GM08714 (cell line): ENCODE measurements around the gene HIRA.
"Not testable (repeated sequence)": the region's sequence is repeated elsewhere in the genome, so short reads cannot be mapped to it uniquely, and the experiment has no call there.

ENCODE experiments used
- H3K4me3 ChIP-seq: fragments of 200-500 bp; sonication (Bioruptor generic); 2 replicates; pipeline ENCODE4 v1.5.1; 2014; ENCODE audit warnings: mild to moderate bottlenecking, low read length, inconsistent platforms
- ZNF274 ChIP-seq: IDR thresholded peaks from 2 replicates; pipeline ENCODE4 v1.6.1; 2012; ENCODE audit warnings: mild to moderate bottlenecking, low read depth, low read length

The HIRA gene

DNA sequence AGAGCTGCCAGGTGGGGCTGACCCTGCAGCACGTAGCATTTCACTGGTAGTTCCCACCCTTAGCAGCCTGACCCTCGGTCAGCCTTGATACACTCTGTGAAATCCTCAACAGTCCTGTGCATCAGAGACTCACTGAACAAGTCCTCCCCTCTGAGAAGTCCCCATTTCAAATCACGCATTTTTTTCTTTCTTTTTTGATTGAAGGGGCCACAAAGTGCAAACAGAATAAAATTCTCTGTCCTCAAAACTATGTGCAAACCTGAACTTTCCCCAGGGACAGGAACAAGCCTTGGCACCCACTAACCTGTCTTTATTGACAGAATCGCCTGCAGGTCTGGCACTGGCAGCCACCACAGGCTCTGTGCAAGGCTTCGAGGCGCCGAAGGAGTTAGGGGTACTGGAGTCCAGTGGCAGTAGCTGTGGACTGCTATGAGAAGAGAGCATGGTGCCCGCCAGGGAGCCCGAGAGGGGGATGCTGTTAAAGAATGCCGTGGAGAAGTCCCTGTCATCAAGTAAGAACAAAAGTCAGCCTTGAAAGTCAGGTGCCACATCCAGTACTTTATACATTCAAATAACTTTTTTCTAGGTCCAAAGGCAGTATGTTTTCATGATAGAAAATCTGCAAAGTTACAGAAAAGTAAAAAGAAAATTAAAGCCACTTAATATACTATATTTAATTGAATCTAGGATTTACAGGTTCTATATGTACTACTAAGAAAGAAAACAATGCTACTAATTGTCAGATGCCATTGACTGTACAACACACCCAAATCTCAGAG lies 53.8 kb downstream of the HIRA start:
- H3K4me3 ChIP-seq, result no peak overlapping the region
- TF ChIP-seq ZNF274, result no peak

DNA sequence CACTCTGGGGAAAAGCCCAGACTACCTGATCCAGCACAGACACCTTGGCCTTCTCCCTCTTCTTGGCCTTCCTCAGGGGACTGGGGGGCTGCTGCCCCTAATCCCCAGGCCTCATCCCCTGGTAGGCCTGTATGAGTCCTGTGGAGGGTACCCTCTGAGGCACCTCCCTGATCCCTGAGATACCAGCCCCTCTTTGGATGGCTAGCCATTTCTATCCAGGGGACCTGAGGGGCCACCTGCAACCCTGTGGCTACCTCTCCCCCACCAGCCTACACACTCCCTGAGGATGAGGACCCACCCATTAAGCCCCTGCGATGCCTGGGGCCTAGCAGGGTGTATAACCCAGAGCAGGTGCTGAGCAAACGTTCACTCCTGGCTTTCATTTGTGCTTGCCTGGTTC lies 54.6 kb downstream of the HIRA start:
- no peak overlapping the region for H3K4me3 ChIP-seq
- TF ChIP-seq ZNF274, result no peak

DNA sequence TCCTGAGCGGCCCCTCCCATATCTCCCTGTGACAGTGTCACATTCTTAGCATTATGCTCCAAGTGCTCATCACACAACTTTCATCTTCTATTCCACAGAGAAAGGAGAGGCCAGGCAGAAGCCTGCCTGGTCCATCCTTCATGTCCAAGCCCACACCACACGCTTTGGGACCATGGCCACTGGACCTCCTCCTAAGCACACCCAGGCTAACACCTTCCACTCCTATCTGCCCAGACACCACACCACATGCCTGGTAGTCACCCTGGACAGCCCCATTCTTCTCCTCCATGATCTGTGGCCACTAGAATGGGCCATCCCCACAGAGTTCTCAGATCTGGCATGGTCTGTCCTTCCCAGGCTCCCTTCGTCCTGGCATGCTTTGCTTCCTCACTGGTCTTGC lies 55.3 kb downstream of the HIRA start:
- no peak for TF ChIP-seq ZNF274
- no peak overlapping the region for H3K4me3 ChIP-seq

DNA sequence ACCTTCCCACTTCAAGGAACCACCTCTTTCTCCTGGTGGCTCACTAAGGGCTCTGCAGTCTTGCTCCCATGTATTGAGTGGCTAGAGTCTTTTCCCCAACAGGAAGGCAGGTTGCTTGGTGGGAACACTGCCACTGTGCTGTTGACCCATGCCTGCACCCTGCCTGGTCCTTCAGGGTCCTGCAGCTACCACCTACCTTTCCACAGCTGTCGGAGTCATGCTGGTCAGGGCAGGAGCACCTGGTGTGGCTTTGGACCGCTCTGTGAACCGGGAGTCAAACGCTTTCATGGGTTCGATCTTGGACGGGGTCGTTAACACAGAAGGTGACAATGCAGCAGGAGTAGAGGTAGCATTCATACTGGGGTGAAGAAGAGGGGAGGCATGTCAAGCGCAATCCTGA lies 56.1 kb downstream of the HIRA start:
- TF ChIP-seq ZNF274, result no peak
- H3K4me3 ChIP-seq, result no peak overlapping the region

DNA sequence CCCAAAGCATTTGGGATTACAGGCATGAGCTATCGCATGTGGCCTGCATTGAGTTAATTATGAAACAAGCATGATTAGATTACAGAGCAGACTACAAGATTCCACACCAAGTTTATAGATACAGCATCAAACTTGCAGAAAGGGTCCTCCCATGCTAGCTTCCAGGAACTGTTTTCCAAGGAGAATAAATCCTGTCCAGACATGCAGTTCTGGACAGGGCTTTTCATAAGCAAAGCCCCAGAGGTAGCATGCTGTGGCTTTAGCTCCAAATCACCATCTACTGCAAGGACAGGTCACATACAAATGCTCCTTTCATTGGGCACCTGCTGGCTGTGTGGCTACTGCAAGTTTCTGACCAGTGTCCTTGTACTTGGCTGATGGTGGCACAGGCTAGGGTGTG lies 57.1 kb downstream of the HIRA start:
- TF ChIP-seq ZNF274, result no peak
- no peak overlapping the region for H3K4me3 ChIP-seq

DNA sequence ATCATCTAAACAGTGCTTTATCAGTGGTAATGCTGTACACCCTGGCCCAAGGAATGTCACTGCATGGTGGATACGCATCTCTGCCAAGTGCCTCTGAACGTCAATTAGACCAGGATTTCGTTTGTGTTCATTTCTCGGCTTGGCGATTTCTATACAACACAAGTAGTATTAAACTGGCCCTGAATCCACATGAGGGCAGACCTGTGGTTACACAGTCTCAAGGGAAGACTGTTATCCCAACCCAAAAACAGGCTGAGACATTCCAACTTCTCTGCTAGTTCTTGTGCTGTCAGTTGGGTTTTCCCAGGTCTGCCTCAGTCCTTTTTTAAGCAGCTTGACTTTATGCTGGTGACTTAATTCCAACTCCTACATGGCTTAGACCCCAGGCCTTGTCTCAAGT lies 58.1 kb downstream of the HIRA start:
- TF ChIP-seq ZNF274, result no peak
- no peak overlapping the region for H3K4me3 ChIP-seq

DNA sequence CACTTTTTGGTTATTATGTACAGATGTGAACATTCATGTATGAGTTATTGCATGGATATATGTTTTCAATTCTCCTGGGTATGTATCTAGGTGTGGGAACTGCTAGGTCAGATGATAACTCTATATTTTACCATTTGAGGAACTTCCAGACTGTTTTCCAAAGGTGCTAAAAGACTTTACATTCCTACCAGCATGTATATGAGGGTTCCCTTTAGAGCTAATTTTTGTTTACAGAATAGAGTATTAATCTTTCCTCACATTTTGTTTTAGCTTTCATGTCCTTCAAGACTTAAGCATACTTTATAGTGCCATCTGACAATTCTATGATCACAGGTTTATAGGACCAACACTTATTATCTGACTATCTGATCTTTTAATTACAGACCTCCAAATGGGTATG lies 59.6 kb downstream of the HIRA start:
- TF ChIP-seq ZNF274, result no peak
- no peak overlapping the region for H3K4me3 ChIP-seq

DNA sequence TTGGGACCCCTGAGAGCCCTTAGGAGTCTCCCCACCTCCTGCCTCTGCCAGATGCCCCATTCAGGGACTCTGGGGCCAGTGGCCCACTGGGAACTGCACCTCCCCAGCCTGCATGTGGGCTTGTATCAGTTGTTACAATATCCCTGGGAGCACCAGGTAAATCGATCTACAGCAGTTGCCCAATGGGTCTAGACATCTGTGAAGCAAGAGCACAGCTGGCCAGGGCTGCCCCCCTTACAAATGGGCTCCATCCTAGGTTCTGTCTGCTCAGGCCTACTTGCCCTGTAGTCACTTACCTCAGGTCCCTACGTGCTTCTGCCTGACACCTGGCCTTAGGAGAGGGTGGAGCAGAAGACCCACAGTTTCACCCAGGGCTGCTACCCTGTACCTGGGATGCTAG lies 62.7 kb downstream of the HIRA start:
- no peak overlapping the region for H3K4me3 ChIP-seq
- TF ChIP-seq ZNF274, result no peak

DNA sequence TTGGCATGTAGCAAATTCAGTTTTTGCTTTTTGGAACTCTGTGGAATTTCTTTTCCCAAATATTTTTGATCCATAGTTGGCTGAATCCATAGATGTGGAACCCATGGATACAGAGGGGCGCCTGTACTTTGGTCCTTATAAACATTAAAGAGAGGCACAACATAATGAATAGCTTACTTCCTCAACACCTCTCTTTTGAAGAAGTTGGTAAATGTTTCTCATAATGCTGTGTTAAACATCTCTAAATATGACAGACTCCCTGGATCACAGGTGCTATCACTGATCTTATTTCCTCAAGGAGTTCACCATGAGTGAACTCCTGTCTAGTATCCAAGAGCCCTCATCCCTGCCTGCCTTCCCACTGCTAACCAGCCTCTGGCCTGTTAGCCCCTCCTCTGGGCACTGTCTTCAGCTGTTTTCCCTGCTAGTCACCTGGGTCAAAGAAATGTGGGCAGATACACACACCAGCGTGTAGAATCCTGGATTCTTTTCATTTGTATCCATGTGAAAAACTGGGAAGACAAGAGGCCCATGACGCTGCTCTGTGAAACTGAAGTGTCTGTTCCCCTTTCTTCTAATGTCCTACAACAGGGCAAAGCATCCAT lies 63.7 kb downstream of the HIRA start:
- TF ChIP-seq ZNF274, result no peak
- no peak overlapping the region for H3K4me3 ChIP-seq

DNA sequence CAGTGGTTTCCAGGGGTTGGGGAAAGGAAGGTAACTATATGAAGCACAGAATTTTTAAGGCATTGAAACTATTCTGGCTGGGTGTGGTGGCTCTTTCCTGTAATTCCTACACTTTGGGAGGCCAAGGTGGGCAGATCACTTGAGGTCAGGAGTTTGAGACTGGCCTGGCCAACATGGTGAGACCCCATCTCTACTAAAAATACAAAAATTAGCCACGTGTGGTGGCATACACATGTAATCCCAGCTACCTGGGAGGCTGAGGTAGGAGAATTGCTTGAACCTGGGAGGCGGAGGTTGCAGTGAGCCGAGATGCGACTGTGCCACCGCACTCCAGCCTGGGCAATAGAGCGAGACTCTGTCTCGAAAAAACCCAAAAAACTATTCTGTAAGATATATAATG lies 68.0 kb downstream of the HIRA start:
- H3K4me3 ChIP-seq, result not testable (repeated sequence)

DNA sequence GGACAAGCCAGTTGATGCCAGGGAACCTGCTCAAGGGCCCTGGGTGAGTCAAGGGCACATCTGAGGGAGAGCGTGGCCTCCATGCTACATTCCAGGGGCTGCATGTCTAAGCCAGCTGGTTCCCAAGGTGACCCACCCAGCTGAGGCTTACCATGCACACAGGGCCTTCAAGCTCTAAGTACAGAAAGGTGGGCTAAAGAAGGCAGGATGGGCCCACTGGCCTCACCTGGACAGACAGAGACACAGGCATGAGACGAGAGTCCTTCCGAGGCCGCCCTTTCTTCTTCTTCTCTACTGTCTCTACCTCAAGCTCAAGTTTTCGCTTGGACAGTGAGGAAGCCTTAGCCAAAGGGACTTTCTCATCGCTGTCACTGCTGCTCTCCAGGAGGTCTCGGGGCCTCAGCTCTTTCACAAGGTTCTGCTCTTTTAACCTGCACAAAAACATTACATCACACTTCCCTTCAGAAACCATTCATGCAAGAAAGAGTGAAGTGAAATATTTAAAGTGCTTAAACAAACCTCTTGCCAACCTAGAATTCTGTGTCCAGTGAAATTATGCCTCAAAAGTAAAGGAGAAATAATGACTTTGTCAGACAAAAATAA lies 69.9 kb downstream of the HIRA start:
- H3K4me3 ChIP-seq, result no peak overlapping the region
- no peak for TF ChIP-seq ZNF274

DNA sequence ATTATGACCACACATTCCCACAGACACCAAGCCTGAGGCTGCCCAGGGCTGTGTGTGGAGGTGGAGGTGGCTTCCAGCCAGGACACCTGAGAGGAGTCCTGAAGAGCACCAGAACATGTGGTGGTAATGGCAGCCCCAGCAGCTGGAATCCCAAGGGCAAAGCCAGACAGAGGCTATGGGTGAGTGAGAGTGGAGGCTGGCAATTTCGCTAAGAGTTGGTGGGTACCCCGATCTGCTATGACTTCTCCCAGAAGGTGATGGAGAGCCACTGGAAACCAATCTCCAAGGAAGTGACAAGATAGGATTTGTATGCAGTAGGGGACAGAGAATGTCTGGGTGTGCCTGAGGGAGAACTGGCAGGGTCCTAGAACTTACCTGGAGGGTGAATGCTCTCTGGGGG lies 70.7 kb downstream of the HIRA start:
- no peak for TF ChIP-seq ZNF274

DNA sequence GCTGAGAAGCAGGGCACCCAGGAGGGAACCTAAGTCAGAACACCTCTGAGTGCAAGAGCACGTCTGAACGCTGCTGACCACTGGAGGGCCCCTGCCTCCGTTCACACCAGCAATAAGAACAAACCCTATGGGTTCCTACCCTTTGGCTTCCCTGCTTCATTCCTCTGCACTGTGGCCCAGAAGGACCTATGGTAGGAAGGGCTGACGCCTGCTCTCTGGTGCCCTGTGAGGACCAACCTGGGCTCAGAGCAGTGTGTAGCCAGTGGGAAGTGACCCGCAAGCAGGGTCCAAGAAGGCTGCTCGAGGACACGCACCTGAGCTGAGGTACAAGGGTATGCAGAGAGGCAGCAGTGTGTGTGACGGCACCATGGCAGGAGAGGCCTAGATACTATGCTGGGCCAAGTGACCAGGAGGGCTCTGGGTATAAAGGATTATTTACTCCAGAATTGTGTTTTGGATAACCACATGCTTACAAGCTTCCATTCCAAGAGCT lies 71.2 kb downstream of the HIRA start:
- H3K4me3 ChIP-seq, result no peak overlapping the region
- TF ChIP-seq ZNF274, result no peak

More for the DNA sequence above, 70.7 kb downstream of the HIRA start:
- no peak overlapping the region for H3K4me3 ChIP-seq

DNA sequence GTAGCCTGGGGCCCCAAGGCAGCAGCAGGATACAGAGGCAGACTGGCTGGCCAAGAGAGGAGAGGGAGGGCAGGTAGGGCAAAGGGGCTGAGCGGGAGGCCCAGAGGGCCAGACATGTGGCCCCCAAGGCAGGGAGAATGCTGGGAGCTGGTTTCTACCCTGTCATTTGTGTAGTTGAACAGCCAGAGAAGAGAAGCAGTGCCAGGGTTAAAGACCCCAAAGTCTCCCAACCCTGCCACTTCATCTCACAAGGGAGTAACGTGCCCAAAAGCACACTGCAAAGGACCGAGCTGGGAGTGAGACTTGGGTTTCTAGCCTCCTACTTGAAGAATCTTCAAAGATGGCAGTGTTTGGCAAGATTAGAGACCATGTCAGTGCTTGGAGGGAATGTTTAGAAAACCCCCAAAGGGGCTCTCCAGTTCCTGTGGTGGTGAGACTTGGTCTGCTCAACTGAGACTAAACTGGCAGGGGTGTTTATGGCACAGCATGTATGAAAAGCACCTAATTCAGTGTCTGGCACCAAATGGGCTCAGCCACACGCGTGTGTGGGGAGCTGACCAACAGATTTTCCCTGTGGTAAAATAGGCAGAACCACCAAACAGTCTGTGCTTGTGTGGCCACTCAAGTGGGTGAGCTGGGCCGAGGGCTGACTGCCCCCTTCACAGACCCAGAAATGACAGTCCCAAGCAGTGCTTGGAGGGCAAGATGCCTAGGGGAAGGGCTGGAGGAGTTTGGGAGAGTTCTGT lies 71.8 kb downstream of the HIRA start:
- no peak for TF ChIP-seq ZNF274
- H3K4me3 ChIP-seq, result no peak overlapping the region

DNA sequence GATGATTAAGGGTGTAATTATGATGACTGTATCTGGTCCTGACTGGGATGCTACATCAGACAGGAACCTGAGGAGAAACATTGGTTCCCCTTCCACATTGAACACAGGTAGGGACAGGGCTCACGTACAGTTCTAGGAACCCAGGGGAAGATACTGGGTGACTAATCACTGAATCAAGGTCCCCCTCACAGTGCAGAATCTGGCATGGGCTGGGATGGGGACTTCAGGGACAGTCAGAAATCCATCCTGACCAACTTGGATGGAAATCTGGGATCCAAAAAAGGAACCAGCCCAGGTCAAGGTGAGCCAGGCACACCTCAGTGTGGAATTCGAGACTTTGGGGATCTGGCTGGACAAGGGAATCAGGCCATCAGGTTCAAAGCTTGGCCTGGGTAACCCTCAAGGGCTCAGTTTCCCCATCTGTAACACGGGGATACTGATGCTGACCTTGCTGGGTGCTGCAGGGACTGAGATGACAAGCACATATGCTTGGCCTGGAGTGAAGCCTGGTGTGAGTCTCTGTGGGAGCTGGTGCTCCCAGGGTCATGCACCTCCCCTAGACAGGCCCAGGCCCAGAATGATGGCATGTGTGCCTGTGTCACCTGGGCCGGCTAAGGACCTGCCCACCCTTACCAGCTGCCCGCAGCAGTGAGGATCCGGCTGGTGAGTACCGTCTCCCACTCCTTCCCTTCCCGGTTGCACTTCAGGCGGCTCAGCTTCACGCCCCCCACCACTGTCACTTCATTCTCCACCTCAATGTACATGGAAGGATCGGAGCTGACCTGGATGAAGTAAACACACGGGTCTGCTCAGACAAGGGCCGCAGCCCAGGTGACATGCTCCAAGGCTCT lies 72.6 kb downstream of the HIRA start:
- no peak overlapping the region for H3K4me3 ChIP-seq
- no peak for TF ChIP-seq ZNF274
